ENCODE data around the gene PRKAR2B.
A peak's percentile ranks its signal among the peaks of the same experiment; 100 is the strongest.

PRKAR2B gene

DNA sequence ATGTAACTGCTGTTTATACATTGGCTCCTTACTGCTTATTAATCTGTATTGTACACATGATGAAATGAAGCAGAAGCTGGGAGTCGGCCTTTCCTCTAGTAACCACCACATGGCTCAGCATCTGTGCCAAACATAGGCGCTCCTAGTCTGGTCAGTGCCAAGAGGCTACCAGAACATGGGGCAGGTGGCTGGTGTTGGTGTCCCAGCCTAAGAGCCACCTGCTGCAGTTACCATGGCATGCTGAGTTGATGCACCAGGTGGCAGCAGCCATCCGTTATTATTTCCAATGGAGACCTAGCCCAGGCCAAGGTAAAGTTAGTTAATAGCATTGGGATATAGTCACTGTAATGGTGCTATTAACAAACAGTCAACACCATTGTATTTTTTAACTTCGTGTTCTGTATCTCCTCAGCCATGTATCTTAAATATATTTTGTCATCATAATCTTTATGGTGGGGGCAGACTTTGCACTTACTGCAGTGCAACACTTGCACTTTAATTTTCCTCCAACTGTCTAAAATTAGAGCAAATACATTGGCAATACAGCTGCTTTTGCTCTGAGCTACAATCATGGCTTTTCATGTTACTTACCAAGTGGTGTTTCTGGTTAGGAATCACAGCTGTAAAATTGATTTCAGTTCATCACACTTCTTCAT lies 157.4 kb downstream of the PRKAR2B start:
- DNase-seq = peak; percentile 80

DNA sequence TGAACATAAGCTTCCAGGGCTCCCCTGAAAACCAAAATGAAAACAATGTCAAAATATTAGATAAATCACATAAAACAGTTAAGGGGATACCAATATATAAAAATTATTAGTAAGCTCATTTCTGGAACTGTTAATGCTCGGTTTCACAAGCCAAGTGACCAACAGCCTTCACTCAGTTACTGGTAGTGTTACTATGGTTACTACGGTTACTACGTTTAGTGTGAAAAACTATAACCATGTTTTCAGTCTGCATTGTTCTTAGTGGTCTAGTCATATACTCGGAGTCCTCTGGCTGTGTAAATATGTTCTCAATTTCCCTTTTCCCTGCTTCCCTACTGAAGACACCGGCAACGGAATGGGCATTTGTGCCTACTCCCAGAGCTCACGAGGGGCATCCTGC lies 159.1 kb downstream of the PRKAR2B start:
- no peak for DNase-seq

DNA sequence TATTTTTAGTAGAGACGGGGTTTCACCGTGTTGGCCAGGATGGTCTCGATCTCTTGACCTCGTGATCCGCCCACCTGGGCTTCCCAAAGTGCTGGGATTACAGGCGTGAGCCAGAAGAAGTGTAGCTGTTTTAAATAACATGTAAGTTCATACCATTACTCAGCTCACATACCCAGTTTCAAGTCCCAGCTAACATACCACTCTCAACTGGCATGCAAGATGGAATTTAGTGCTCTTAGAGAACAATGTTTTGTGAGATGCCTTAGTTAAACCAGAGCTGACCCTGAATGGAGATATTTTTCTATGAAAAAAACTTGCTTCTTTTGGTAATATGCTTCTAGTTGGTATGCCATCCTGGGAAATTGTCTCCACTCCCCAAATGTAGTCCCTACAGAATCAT lies 161.6 kb downstream of the PRKAR2B start:
- DNase-seq = no peak

DNA sequence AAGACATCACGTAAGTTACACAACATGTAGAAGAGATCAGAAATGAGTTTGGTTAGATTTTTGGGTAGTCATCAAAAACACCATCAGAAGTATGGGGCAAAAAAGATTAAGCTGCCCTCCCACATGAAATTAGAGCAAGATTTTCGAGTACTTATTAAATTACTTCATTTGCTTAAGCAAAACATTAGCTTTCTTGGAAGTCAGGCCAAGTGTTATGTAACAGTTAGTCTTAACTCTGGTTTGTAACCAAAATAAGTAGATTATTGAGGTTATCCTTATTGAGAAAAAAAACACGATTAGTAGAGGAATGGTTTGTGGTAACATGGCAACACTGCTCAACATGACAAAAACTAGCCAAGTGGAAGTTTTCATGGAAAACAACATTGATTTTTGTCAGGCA lies 162.2 kb downstream of the PRKAR2B start:
- no peak for DNase-seq

DNA sequence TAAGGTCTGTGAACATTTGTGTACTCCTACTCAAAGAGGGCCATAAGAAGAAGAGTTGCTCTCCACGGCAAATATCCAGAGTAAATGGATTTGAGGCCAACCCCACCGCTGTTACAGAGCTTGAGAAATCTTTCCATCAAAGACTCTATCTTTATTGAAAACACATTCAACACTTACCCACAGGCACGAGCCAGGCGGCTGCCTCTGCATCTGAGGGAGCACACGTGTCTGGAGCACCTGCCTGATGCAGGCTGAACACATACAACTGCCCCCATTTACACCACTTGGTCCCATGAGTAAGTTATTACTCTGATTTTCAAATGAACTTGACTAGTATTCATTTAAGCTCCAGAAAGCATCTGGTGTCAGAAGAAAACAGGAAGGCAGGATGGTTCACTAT lies 163.0 kb downstream of the PRKAR2B start:
- DNase-seq = no peak

DNA sequence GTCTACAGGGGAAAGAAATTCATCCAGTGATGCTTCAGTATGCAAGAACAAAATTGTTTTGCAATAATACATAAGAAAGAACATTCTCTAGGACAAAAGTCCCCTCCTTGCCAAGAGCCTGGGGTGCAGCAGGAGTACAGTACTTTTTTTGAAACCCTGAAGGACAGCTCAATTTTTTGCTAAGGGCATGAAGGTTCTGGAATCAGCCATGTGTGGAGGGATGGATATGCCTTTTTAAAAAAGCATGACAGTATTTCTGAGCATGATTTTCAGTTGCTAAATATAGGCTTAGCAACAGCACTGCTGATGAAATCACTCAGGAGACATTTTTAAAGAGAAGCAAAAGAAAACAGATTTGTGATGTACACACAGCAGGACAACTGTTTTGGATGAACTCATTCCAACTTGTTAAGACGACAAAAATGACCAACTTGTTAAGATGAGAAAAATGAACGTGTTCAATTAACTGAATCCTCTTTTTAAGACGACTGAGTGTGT lies 163.6 kb downstream of the PRKAR2B start:
- DNase-seq = no peak

DNA sequence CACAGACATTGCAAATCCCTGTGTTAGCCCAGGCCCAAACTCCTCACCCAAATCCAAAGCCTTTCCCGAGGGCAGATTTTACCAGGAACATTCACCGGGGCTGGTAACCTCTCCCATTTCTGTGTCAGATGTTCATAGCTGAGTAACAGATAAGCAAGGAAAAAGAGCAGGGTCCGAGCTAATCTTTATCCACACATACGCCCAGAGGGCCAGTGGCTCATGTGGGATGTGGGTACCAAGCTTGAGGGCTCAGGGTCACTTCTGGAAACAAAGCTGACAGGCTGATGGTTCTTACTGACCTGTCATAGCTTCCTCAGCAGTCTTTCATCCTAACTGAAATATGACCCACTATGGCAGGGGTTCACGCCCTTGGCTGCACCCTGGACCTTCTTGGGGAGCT lies 164.1 kb downstream of the PRKAR2B start:
- DNase-seq = no peak

DNA sequence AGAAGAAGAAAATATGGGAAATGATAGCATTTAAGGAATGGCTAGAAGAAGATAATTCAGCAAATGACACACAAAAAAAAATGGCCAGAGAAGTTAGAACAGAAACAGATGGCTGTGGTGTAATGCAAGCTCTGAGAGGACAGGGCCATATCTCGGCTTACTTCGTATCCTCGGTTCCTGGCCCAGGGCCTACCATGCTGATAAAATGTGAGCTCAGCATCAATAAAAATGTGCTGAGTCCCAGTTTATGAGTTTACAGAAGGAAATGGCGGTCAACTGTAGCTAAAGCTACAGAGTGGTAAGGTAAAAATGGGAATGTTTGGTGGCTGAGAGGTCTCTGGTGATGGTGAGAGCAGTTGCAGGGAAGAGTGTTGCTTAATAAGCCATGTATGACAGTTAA lies 165.1 kb downstream of the PRKAR2B start:
- DNase-seq = no peak

DNA sequence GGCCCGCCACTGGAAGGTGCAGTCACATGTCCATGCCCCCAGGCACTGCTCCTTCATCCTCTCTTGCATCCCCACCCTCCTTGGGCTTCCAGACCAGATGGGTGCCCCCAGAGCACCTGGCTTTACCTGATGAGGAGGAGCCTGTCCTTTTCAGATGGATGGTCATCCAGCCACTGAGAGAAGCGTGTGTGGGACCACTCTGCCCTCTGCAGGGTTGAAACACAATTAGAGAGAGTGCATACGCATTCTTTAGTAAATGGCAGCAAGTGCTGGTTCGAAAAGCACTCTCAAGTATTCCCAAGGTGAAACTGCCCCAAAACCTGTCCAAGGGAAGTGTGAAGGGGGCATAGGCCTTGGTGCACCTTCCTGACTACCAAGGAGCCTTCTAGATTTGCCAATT lies 165.9 kb downstream of the PRKAR2B start:
- no peak for DNase-seq

Data from NCI-H1694 (cell line).